ENCODE results near the gene MGA.

MGA gene

DNA sequence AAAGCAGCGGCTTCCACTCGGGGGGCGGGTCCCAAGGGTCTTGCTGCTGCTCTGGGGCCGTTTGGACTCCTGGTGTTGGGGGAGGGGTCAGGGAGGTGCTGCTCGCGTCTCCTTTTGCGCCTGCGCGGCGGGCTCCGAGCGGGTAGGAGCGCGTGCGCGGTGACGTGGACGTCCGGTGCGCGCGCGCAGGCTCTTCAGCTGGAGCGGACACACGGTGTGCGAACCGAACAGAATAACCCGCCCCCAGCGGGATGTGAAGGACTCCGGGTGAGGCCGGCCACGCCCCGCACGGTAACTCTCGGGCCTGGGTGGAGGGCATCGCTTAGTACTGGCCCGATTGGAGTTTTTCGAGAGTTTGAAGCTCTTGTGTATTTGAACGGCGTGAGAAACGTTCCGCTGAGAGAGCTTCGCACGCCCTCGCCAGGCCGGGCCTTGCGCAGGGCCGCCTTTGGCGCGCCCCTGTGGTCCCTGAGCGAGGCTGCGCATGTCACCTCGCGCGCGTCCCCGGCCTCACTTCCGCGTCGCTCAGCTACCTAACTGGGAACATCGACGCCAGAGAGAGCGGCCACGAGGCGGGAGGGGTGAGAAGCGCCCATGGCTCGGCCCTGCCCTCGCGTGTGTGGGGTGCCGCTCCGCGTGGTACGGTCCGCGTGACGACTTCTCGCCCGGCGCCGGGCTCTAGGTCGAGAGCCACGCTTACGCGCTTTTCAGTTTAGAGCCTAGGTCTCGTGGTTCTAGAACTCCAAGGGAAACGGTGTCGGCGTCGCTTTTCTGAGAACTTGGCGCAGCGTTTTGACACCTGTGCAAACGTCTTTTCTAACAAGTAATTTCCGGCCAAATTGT lies at the start of gene MGA:
Gene MGA, plus strand, starts transcription at position 171 of the 843 bp plus-strand sequence.
- H2AFZ ChIP-seq (ENCODE audit: low read depth, low read length, severe bottlenecking), result peak within 1 kb of the TSS; percentile 87

DNA sequence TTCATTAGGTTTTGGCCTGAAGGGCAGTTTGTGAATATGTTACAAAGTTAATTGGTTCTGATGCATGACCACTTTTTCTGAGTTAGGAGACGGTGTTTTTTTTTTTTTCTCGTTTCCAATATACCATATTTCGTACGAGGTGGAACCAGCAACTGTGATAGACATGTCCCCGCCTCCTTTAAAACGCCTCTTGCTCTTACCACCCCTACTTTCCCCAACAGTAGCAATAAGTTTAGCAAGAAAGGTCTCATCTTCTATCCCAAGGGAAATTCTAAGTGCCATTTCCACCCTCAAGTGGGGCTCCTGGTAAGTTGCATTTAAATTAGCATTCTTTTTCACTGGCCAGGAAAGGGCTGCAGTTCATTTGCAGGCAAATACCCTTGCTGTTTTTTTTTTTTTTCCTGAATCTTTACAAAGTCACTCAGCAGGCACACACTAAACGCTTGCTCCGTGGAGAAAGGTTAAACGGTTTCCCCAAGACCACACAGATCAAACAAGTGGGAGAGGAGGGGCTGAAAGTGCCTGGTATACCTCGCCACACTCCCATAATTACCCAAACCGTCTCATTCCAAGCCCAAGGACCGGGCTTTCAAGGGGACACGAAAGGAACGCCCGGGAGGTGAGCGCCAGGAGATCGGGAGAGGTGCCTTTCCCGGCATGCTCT lies 39.5 kb upstream of the MGA start:
- H3K79me2 ChIP-seq (ENCODE audit: insufficient read depth, low read length), result no peaks in the 10 kb centered on the region
- no peaks in the 10 kb centered on the region for H3K9me3 ChIP-seq (ENCODE audit: insufficient read depth, low read length)
- no peak overlapping the region for H3K4me3 ChIP-seq (ENCODE audit: insufficient read depth, low read length, poor library complexity, severe bottlenecking)
- no peak overlapping the region for H3K4me2 ChIP-seq (ENCODE audit: low read depth, low read length, poor library complexity, severe bottlenecking)
- H3K9ac ChIP-seq (ENCODE audit: low read length), result no peak overlapping the region
- H3K27ac ChIP-seq (ENCODE audit: low read depth, low read length), result no peak overlapping the region
- H3F3A ChIP-seq (ENCODE audit: insufficient read depth), result no peaks in the 10 kb centered on the region
- TF ChIP-seq, protein P1, sequence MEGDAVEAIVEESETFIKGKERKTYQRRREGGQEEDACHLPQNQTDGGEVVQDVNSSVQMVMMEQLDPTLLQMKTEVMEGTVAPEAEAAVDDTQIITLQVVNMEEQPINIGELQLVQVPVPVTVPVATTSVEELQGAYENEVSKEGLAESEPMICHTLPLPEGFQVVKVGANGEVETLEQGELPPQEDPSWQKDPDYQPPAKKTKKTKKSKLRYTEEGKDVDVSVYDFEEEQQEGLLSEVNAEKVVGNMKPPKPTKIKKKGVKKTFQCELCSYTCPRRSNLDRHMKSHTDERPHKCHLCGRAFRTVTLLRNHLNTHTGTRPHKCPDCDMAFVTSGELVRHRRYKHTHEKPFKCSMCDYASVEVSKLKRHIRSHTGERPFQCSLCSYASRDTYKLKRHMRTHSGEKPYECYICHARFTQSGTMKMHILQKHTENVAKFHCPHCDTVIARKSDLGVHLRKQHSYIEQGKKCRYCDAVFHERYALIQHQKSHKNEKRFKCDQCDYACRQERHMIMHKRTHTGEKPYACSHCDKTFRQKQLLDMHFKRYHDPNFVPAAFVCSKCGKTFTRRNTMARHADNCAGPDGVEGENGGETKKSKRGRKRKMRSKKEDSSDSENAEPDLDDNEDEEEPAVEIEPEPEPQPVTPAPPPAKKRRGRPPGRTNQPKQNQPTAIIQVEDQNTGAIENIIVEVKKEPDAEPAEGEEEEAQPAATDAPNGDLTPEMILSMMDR (IDR thresholded peaks at IDR 0.05; ENCODE audit: insufficient read depth, low read length, poor library complexity, severe bottlenecking), result no peak
- no peaks in the 10 kb centered on the region for H4K20me1 ChIP-seq (ENCODE audit: low read depth, low read length)
- H3K36me3 ChIP-seq (ENCODE audit: low read length), result no peaks in the 10 kb centered on the region
- H3K27me3 ChIP-seq (ENCODE audit: low read length), result no peaks in the 10 kb centered on the region
- no peaks in the 10 kb centered on the region for H3K9me2 ChIP-seq (replicated peaks; ENCODE audit: insufficient read depth, low read length)
- H2AFZ ChIP-seq (ENCODE audit: low read depth, low read length, severe bottlenecking), result peak overlapping the region; percentile 11

More for the DNA sequence above, at the start of gene MGA:
- peak within 1 kb of the TSS; percentile 75 for H3K27ac ChIP-seq (ENCODE audit: low read depth, low read length)
- no peaks in the 10 kb centered on the region for H3K9me2 ChIP-seq (replicated peaks; ENCODE audit: insufficient read depth, low read length)
- peaks cover 47% of the 10 kb centered on the region for H3K79me2 ChIP-seq (ENCODE audit: insufficient read depth, low read length)
- H3K27me3 ChIP-seq (ENCODE audit: low read length), result no peaks in the 10 kb centered on the region
- peaks cover 25% of the 10 kb centered on the region for H3F3A ChIP-seq (ENCODE audit: insufficient read depth)
- peak within 1 kb of the TSS; percentile 81 for H3K4me2 ChIP-seq (ENCODE audit: low read depth, low read length, poor library complexity, severe bottlenecking)
- H3K36me3 ChIP-seq (ENCODE audit: low read length), result no peaks in the 10 kb centered on the region
- peak within 1 kb of the TSS; percentile 54 for H3K9ac ChIP-seq (ENCODE audit: low read length)
- H4K20me1 ChIP-seq (ENCODE audit: low read depth, low read length), result no peaks in the 10 kb centered on the region
- TF ChIP-seq EZH2phosphoT487 (conservative IDR thresholded peaks at IDR 0.05; ENCODE audit: low read length), result no peak
- TF ChIP-seq, protein P1 (IDR thresholded peaks at IDR 0.05; ENCODE audit: insufficient read depth, low read length, poor library complexity, severe bottlenecking), result no peak
- peak within 1 kb of the TSS; percentile 55 for H3K4me3 ChIP-seq (ENCODE audit: insufficient read depth, low read length, poor library complexity, severe bottlenecking)
- no peaks in the 10 kb centered on the region for H3K9me3 ChIP-seq (ENCODE audit: insufficient read depth, low read length)

DNA sequence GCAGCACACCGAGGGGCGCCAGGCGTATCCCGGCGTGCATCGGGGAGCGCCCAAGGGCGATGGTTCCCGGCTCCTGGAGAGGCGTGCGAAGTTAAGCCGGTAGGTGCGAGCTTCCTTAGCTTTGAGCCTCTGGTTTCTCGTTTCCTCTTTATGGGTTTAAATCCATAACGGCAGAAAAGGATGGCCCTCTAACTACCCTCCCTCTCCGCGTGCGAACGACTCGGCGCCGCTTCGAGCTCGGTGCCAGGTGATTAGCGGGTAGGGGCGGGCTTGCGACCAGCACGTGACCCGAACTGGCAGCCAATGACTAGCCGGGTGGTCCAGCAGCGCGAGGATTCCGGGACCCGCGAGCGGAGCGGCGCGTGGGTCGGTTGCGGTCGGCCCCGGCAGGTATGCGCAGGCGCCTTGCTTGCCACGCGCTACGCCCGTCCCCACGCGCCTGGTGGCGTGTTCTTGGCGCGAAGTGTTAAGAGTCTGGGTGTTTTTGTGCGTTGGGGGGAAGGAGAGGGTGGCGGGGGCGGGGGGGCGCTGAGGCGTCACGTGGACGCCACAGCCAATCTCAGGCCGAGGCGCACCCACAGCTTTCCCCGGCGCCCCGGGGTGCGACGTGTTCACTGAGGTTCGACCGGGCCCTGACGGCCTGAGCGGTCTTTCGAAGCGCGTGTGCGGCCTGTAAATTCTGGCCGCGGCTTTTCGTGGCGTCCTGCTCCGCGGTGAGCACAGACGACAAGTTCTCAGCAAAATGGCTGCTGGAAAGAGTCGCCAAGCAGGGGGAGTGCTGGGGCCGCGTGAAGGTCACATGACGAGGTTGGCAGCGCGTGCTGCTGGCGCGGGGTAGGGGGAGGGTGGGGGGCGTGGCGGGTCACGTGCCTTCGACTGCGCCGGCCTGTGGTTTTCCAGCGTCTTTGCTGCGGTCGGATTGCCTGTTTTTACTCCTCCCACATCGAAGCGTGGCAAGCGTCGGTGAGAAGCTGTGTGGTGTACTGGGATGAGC lies 38.7 kb upstream of the MGA start:
- Histone ChIP-seq H2AFZ (ENCODE audit: low read depth, low read length, severe bottlenecking) (no peak overlapping the region), H3K9ac (ENCODE audit: low read length) (no peak overlapping the region), H3K36me3 (ENCODE audit: low read length) (no peaks in the 10 kb centered on the region), H3K27me3 (ENCODE audit: low read length) (no peaks in the 10 kb centered on the region), H4K20me1 (ENCODE audit: low read depth, low read length) (no peaks in the 10 kb centered on the region), H3K27ac (ENCODE audit: low read depth, low read length) (no peak overlapping the region), H3K9me3 (ENCODE audit: insufficient read depth, low read length) (no peaks in the 10 kb centered on the region), H3F3A (ENCODE audit: insufficient read depth) (no peaks in the 10 kb centered on the region), H3K9me2 (replicated peaks; ENCODE audit: insufficient read depth, low read length) (no peaks in the 10 kb centered on the region), H3K4me3 (ENCODE audit: insufficient read depth, low read length, poor library complexity, severe bottlenecking) (no peak overlapping the region), H3K4me2 (ENCODE audit: low read depth, low read length, poor library complexity, severe bottlenecking) (no peak overlapping the region), H3K79me2 (ENCODE audit: insufficient read depth, low read length) (no peaks in the 10 kb centered on the region)
- TF ChIP-seq, protein P1 (IDR thresholded peaks at IDR 0.05; ENCODE audit: insufficient read depth, low read length, poor library complexity, severe bottlenecking), result no peak

Data from SU-DHL-6 (cell line).